ENCODE results near the gene ING5.

Gene ING5

GRCh38 chr2:241777170-241777685 is 75.4 kb downstream of the ING5 start:
- Histone ChIP-seq H3K9ac (ENCODE audit: low read depth, low read length) (no peak overlapping the region), H3K4me2 (ENCODE audit: insufficient read depth, low read length) (no peak overlapping the region), H2AFZ (ENCODE audit: low read depth, low read length) (no peak overlapping the region), H3K27me3 (ENCODE audit: insufficient read depth, low read length, poor library complexity) (no peaks in the 10 kb centered on the region), H3K27ac (ENCODE audit: low read length) (no peak overlapping the region), H3K79me2 (ENCODE audit: insufficient read depth, low read length) (no peaks in the 10 kb centered on the region), H4K20me1 (ENCODE audit: insufficient read depth, low read length) (no peaks in the 10 kb centered on the region), H3K36me3 (ENCODE audit: insufficient read depth, low read length) (no peaks in the 10 kb centered on the region), H3K9me3 (ENCODE audit: insufficient read depth, low read length, severe bottlenecking) (peaks cover 16% of the 10 kb centered on the region), H3K4me3 (ENCODE audit: low read depth in 1 of 2, low read length in 2 of 2) (no peak overlapping the region), H3K4me1 (ENCODE audit: insufficient read depth, low read length) (no peaks in the 10 kb centered on the region)
- no peak for ATAC-seq (ENCODE audit: insufficient read depth, low read depth)
- DNase-seq = no peak
- TF ChIP-seq EZH2 (IDR thresholded peaks at IDR 0.05; ENCODE audit: borderline replicate concordance, low read depth, low read length, severe bottlenecking) = no peak
- no peak for TF ChIP-seq CTCF (IDR thresholded peaks at IDR 0.05; ENCODE audit: borderline replicate concordance, extremely low read depth, low read length, poor library complexity, severe bottlenecking)

- ATAC-seq (ENCODE audit: insufficient read depth, low read depth) (no peak), DNase-seq (no peak)
- no peaks in the 10 kb centered on the region for H3K36me3 ChIP-seq (ENCODE audit: insufficient read depth, low read length)
- no peak overlapping the region for H3K4me2 ChIP-seq (ENCODE audit: insufficient read depth, low read length)
- no peak overlapping the region for H3K27ac ChIP-seq (ENCODE audit: low read length)
- H3K9me3 ChIP-seq (ENCODE audit: insufficient read depth, low read length, severe bottlenecking) = peaks cover 20% of the 10 kb centered on the region
- H3K4me1 ChIP-seq (ENCODE audit: insufficient read depth, low read length) = no peaks in the 10 kb centered on the region
- H4K20me1 ChIP-seq (ENCODE audit: insufficient read depth, low read length) = no peaks in the 10 kb centered on the region
- H2AFZ ChIP-seq (ENCODE audit: low read depth, low read length) = no peak overlapping the region
- no peak overlapping the region for H3K4me3 ChIP-seq (ENCODE audit: low read depth in 1 of 2, low read length in 2 of 2)
- no peak overlapping the region for H3K9ac ChIP-seq (ENCODE audit: low read depth, low read length)
- TF ChIP-seq EZH2 (IDR thresholded peaks at IDR 0.05; ENCODE audit: borderline replicate concordance, low read depth, low read length, severe bottlenecking) = no peak
- H3K79me2 ChIP-seq (ENCODE audit: insufficient read depth, low read length) = no peaks in the 10 kb centered on the region
- H3K27me3 ChIP-seq (ENCODE audit: insufficient read depth, low read length, poor library complexity) = no peaks in the 10 kb centered on the region
Observed at GRCh38 chr2:241777686-241778627, 76.1 kb downstream of the ING5 start.
